CD4-positive, alpha-beta T cell (primary cell): Measurements from ENCODE around the gene ADGRL3. TPM values are rescaled to one million over a fixed set of nuclear protein-coding genes. Genes with fewer than 3 reads are reported as not detected.

ENCODE experiments used
- ATAC-seq: fragments of 200-7000 bp; cut with Tn5 transposase; one replicate; pipeline ENCODE4 v1.10.0; 2022; ENCODE audit warnings: mild to moderate bottlenecking; ENCODE audit not compliant: poor library complexity
- CTCF ChIA-PET: fragments of 350-600 bp; sonication (Branson Sonifier 250); formaldehyde crosslinking; loops from one replicate; lab custom pipeline; 2021; ENCODE audit warnings: antibody characterized with exemption, inconsistent platforms; lab: Charles Lee
- POLR2A ChIA-PET: fragments of 350-600 bp; sonication (Branson Sonifier 250); formaldehyde crosslinking; loops from one replicate; lab custom pipeline; 2021; ENCODE audit warnings: antibody characterized with exemption, inconsistent platforms; lab: Charles Lee
- DNase-seq, 14 experiments: peaks; one replicate each; pipeline ENCODE4 v3.0.0-alpha.2; 2013 to 2020; ENCODE audit warnings: mixed read lengths in 2 of 14
- H3K27ac ChIP-seq, 2 donors: one replicate each; pipeline versions ENCODE4 v1.5.1 to v1.7.0; 2013; ENCODE audit warnings: low read length in 2 of 2, low read depth in 1 of 2, mild to moderate bottlenecking in 1 of 2
- H3K27me3 ChIP-seq, 2 experiments: 1 replicate in 1 of 2; 2 replicates in 1 of 2; pipeline versions ENCODE4 v1.6.1 to v1.7.0; 2013; ENCODE audit warnings: low read length in 2 of 2, control low read depth in 1 of 2, mild to moderate bottlenecking in 1 of 2, moderate library complexity in 1 of 2; ENCODE audit not compliant: insufficient read depth in 2 of 2, control insufficient read depth in 1 of 2
- H3K36me3 ChIP-seq: one replicate; pipeline ENCODE4 v1.6.1; 2013; ENCODE audit warnings: low read length, control low read depth; ENCODE audit not compliant: insufficient read depth
- H3K4me1 ChIP-seq: one replicate; pipeline ENCODE4 v1.6.1; 2013; ENCODE audit warnings: low read length, control low read depth; ENCODE audit not compliant: insufficient read depth
- H3K4me3 ChIP-seq: one replicate; pipeline ENCODE4 v1.5.1; 2013; ENCODE audit warnings: mild to moderate bottlenecking, low read length, moderate library complexity
- H3K9me3 ChIP-seq, 2 experiments: 1 replicate in 1 of 2; 2 replicates in 1 of 2; pipeline versions ENCODE4 v1.6.1 to v1.7.0; 2013; ENCODE audit warnings: low read length in 2 of 2, mild to moderate bottlenecking in 2 of 2, control low read depth in 1 of 2, moderate library complexity in 1 of 2; ENCODE audit not compliant: control insufficient read depth in 1 of 2, insufficient read depth in 1 of 2
- H3K27ac Mint-ChIP-seq: one replicate; pipeline ENCODE4 v1.8.0; 2020; ENCODE audit warnings: mixed read lengths
- H3K27me3 Mint-ChIP-seq: one replicate; pipeline ENCODE4 v1.8.0; 2021; ENCODE audit warnings: mixed read lengths
- H3K36me3 Mint-ChIP-seq: one replicate; pipeline ENCODE4 v1.8.0; 2021; ENCODE audit warnings: low read depth, mixed read lengths
- H3K4me1 Mint-ChIP-seq: one replicate; pipeline ENCODE4 v1.8.0; 2021; ENCODE audit warnings: low read depth, mixed read lengths
- H3K4me3 Mint-ChIP-seq: one replicate; pipeline ENCODE4 v1.8.0; 2020; ENCODE audit warnings: mild to moderate bottlenecking, mixed read lengths
- H3K9me3 Mint-ChIP-seq: one replicate; pipeline ENCODE4 v1.8.0; 2020; ENCODE audit warnings: mixed read lengths
- intact Hi-C, 2 experiments: fragments of 100-400 bp; cut with DNase I in 1 of 2; cut with micrococcal nuclease in 1 of 2; formaldehyde crosslinking; loops; one replicate each; pipeline versions ENCODE4 v1.15.1 to v1.9.0; 2023 to 2025; cut with DNase I, micrococcal nuclease
- total RNA-seq, 174 experiments: library from RNA in 2 of 174; stranded (reverse) in 2 of 174; gene quantifications; one replicate each; pipeline ENCODE4 v1.2.3 and lab custom pipeline; 2021 to 2026
- TF ChIP-seq, protein P1 (sequence below): fragments of 200-600 bp; IDR thresholded peaks from one replicate; pipeline ENCODE4 v1.8.0; 2022; ENCODE audit warnings: antibody characterized with exemption, mild to moderate bottlenecking

Gene ADGRL3
- total RNA-seq, 2 experiments from 2014 or later = not detected

DNA sequence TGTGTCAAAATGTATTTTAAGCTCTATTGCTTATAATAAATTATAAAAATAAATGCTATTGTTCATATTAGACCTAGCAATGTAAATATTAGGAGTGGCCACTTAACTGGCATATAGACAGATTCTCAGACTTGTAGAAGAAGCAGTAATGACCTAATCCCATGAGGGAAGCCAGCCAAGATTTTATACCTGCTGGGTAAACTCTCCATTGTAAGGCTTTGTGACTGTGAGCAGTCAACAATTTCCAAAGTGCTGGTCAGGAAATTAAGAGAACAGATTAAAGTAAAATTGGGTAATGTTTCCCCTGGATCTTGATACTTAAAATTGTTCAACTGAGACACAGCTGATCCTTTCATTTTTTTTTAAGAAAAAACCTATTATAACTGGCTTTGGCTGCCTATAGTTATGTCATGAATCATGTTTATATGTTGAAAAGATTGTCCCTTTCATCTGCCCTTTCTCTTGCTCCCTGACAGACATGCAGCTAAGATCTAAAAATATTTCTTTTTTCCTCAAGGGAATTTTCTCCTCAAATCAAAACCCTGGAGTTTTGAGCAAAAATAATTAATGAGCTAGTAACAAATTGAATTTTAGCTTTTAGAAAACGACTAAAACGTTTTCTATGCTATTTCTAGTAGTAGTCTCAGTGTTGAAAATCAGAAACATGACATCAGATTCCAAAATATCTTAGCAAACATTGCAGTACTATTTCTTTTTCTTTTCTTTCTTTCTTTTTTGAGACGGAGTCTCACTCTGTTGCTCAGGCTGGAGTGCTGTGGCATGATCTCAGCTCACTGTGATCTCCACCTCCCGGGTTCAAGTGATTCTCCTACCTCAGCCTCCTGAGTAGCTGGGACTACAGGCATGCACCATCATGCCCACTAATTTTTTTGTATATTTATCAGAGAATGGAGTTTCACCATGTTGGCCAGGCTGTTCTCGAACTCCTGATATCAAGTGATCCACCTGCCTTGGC is 77.9 kb downstream of the ADGRL3 start:
- Mint-ChIP-seq H3K36me3 (no peaks in the 10 kb centered on the region), H3K27ac (no peak overlapping the region), H3K4me1 (no peaks in the 10 kb centered on the region), H3K9me3 (peaks cover 2% of the 10 kb centered on the region), H3K4me3 (no peak overlapping the region), H3K27me3 (no peaks in the 10 kb centered on the region)
- Histone ChIP-seq H3K27me3 (no peaks in the 10 kb centered on the region), H3K9me3 (peaks cover 0 to 3% of the 10 kb centered on the region in 2 experiments), H3K27ac (no peak overlapping the region), H3K4me1 (no peaks in the 10 kb centered on the region), H3K4me3 (no peak overlapping the region), H3K36me3 (no peaks in the 10 kb centered on the region)
- ATAC-seq (no peak), DNase-seq (no peak)
- POLR2A ChIA-PET = no interaction called here
- CTCF ChIA-PET = no interaction called here
- intact Hi-C loops = no loop called here
- TF ChIP-seq, protein P1, sequence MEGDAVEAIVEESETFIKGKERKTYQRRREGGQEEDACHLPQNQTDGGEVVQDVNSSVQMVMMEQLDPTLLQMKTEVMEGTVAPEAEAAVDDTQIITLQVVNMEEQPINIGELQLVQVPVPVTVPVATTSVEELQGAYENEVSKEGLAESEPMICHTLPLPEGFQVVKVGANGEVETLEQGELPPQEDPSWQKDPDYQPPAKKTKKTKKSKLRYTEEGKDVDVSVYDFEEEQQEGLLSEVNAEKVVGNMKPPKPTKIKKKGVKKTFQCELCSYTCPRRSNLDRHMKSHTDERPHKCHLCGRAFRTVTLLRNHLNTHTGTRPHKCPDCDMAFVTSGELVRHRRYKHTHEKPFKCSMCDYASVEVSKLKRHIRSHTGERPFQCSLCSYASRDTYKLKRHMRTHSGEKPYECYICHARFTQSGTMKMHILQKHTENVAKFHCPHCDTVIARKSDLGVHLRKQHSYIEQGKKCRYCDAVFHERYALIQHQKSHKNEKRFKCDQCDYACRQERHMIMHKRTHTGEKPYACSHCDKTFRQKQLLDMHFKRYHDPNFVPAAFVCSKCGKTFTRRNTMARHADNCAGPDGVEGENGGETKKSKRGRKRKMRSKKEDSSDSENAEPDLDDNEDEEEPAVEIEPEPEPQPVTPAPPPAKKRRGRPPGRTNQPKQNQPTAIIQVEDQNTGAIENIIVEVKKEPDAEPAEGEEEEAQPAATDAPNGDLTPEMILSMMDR = no peak

DNA sequence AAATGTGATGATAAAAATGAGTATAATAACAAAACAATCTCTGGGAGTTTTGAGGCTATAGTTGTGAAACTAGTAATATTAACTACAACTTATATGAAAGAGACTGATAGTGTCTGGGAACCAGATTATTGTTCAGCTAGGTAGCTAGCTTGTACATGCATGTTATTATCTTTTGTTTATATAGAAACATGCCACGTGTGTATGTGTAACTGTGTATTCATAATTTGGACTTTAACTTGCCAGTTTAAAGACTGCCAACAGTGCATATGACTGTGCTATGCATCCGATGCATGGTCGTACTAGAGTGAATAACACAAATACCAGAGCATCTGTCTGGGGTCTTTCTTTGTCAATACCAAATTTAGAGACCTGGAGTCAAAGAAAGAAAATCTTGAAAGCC is 92.2 kb downstream of the ADGRL3 start:
- Histone ChIP-seq H3K4me1 (no peaks in the 10 kb centered on the region), H3K4me3 (no peak overlapping the region), H3K27ac (no peak overlapping the region), H3K36me3 (no peaks in the 10 kb centered on the region), H3K9me3 (no peaks in the 10 kb centered on the region), H3K27me3 (no peaks in the 10 kb centered on the region)
- Mint-ChIP-seq H3K27me3 (no peaks in the 10 kb centered on the region), H3K4me1 (no peaks in the 10 kb centered on the region), H3K36me3 (no peaks in the 10 kb centered on the region), H3K9me3 (no peaks in the 10 kb centered on the region), H3K27ac (no peak overlapping the region), H3K4me3 (no peak overlapping the region)
- TF ChIP-seq, protein P1 = no peak
- ATAC-seq = no peak
- CTCF ChIA-PET = no interaction called here
- POLR2A ChIA-PET = no interaction called here
- DNase-seq = no peak
- intact Hi-C loops = no loop called here

GRCh38 chr4:61293707-61294400 is 93.7 kb downstream of the ADGRL3 start:
- POLR2A ChIA-PET = no interaction called here
- intact Hi-C loops = no loop called here

More at GRCh38 chr4:61293707-61294400, 93.7 kb downstream of the ADGRL3 start:
- Histone ChIP-seq H3K27me3 (no peaks in the 10 kb centered on the region), H3K4me3 (no peak overlapping the region), H3K36me3 (no peaks in the 10 kb centered on the region), H3K9me3 (no peaks in the 10 kb centered on the region), H3K4me1 (no peaks in the 10 kb centered on the region), H3K27ac (no peak overlapping the region)
- Mint-ChIP-seq H3K4me1 (no peaks in the 10 kb centered on the region), H3K4me3 (no peak overlapping the region), H3K9me3 (no peaks in the 10 kb centered on the region), H3K27me3 (no peaks in the 10 kb centered on the region), H3K27ac (no peak overlapping the region), H3K36me3 (no peaks in the 10 kb centered on the region)
- ATAC-seq (no peak), DNase-seq (no peak)
- TF ChIP-seq, protein P1 = no peak
- CTCF ChIA-PET = no interaction called here
